Renal cortex interstitium (tissue), 11 donors: ENCODE results near the gene ATG4B. TPM values are rescaled to one million over a fixed set of nuclear protein-coding genes. Genes with fewer than 3 reads are reported as not detected.

Source experiments
- DNase-seq, 11 donors: peaks; one replicate each; pipeline ENCODE4 v3.0.0-alpha.2; 2013; ENCODE audit warnings: low read depth in 9 of 11, low spot score in 4 of 11; ENCODE audit errors: extremely low read depth in 1 of 11
- polyA plus RNA-seq, 3 donors: library from polyadenylated mRNA; unstranded; fragments of 120-200 nt; gene quantifications; one replicate each; pipeline ENCODE4 v1.2.1, GENCODE V29; 2013; ENCODE audit not compliant: insufficient read length in 3 of 3

The ATG4B gene
- polyA plus RNA-seq, 3 donors: 75.6 to 109 (median 89.2) TPM

DNA sequence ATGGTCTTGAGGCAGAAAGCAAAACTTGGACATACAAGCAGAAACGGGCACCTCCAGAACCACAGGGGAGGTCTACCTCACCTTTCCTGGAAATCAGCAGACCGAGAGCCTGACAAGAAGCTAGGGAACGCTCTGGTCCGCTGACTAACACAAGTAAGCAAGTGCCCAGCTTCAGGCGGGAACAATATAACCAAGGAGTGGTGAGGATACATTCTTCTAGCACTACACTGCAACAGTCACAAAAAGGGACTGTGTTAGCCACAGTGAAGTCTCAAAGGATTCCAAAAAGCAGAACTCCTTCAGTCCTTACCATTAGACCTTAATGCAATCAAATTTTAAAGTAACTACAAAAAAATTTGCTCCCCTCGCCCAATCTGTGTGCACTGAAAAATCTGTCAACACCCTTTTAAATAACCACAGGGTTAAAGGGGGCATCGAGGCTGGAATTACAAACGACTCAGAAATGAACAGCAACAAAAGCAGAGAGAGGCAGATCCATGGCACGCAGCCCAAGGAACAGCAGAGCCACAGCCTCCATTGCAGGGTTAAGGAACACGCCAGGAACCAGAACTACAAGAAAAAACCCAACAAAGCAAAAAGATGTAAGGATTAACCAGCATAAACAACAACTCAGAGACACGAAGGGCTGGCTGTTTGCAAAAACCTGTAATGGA is 7.6 kb upstream of the ATG4B start:
- no peak for DNase-seq

DNA sequence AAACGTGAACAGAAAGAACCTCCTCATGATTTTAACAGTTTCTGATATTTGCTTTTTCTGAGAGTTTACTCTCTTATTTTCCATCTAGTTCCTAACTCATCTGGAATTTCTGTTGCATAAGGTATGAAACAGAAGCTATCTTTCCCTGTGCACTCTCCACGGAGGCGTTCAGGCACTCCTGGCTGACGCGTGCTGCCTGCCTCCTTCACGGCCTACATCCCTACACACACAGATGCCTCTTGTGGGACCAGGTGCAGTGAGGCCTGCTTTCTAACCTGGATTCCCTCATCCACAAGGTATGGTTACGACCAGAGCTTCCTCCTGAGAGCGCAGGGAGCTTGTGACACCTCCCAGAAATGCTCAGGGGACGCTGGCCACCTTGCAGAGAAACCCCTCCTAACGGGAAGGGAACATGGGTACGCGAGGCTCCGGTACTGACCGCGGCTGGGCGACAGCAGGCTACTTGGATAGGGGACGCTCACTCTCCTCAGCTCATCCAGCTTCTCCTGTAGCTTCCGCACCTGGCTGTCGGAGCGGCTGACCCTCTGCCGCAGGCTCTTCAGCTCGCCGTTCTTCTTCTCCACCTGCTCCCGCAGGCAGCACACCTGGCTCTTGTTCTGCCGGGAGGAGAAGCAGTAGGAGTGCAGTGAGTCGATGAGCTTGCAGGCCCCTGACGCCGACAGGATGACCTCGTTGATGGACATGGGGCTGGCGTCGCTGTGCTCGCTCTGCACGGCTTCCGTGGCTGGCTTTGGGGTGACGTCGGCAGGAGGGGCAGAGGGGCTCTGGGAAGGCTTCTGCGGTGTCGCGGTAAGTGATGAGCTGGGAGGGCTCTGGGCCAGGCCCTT is 4.8 kb upstream of the ATG4B start:
- DNase-seq: no peak

DNA sequence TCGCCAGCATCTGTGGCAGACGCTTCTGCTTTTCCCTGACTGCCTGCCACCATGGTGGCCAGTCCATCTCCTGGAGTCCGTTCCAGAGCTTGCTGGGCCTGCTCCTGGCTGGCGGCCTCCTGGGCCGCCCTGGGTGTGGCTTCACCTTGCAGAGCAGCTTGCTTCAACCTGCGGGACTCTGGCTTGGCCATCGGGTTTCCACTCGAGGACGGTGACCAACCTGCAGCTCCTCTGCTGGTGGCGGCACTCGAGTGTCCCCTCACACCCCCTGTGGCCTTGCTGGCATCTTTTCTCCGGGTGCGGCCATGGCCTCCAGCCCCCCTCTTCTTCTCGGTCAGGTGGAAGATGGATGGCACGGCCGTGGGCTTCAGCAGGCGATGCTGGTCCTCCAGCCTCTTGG is 3.9 kb upstream of the ATG4B start:
- no peak for DNase-seq

DNA sequence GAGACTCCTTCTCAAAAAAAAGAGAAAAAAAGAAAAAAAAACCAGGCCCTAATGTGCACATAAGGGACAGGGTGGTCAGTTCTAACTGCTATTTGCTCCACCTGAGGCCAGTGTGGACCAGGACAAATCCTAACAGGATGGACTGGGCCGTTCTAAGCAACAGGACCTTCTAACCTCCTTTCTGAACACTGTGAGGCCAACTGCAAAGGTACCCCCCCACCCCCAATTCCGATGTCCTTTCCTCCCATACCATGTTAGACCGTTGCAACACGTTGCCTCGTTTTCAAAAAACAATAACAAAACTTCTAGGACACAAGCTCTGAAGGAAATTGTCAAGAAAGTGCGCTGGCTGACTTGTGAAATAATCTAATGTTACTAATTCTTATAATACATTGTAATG is 1.7 kb upstream of the ATG4B start:
- no peak for DNase-seq

DNA sequence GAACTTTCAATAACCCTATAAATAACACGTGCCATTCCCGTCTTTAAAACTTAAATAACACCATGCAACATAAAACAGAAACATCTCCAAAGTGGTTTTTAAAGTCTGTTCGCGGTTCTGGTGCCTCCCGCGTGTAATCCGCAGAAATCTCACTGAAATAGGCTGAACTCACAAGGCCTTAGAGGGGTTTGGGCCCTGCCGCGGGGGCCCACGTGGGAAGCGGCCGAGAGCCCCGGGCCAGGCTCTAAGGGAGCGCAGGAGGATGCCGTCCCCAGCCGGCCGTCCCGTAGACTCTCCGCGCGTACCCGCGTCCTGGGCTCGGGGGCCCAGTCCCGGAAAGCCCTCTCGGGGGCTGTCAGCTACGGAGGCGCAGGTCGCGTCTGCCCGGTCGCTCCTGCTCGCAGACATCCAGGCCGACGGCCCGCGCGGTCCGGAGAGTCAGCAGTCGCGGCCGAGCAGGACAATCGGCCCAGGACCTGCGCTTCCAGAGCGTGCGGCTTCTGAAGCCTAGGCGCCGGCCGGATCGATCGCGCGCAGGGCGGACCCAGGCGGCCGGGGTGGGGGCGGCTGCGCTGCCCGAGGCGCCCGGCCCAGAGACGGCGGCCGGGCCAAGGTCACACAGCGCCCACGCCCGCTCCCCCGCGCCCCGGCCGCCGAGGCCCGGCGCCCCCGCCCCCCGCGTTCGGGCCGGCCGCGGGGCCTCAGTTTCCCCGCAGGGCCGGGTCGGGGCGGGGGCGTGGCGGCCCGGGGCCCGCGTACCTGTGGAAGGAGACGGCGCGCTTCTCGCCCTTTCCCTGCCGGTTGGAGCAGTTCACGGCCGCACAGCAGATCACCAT is 1.1 kb upstream of the ATG4B start:
- DNase-seq: no peak

DNA sequence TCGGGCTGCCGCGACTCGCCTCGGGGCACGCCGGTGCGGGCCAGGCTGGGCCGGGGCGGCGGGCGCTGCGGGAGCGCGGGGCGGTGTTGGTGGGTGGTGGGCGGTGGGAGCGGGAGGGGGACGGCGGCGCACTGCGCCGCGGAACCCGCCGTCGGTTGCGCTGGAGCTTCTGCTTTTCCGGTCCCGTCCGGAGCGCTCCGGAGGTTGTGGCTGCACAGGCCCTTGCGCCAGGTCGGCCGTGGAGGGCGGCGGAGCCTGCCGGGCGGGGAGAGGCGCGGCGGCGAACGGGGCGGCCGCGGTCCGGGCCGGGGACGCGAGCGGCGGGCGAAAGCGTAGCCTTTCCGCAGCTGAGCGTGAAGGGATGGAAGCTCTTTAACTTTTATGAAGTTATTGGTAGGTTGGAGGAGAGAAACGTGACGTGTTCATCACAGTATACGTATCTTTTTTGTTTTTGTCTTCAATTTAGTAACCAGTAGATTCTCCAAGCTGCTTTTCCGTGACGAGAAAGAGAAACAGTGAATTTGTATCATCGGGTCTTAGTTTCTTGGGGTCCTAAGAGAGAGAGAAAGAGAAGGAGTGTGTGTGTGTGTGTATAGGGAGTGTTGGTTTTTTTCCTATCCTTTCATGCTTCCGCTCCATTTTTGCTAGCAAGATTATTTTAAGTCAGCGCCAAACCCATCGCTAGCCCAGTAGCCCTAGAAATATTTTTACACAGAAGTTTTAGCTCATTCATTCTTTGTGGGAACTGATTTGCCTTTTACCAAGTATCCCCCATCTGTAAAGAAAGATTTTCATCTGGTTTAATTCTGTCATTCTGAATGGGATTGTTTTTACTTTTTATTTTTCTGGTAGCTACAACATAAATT is 535 bp downstream of the ATG4B start:
- no peak for DNase-seq

DNA sequence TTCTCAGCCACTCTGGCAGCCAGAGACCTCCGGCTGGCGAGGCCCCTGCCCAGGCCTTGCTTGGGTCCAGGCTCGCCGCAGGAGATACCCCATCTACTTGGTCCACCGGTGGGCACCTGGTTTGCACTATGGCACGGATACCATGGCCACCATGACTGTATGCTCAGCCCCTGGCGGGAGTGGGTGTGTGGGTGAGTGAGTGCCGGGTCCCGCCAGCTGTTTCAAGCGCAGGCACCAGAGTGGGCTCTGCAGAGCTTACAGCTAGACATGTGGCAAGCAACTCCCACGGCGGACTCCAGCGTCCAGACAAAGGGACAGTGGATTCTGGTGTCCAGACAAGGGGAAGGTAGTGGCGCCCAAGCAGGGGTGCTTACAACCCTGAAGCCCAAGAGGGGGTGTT is 1.4 kb downstream of the ATG4B start:
- DNase-seq: no peak

DNA sequence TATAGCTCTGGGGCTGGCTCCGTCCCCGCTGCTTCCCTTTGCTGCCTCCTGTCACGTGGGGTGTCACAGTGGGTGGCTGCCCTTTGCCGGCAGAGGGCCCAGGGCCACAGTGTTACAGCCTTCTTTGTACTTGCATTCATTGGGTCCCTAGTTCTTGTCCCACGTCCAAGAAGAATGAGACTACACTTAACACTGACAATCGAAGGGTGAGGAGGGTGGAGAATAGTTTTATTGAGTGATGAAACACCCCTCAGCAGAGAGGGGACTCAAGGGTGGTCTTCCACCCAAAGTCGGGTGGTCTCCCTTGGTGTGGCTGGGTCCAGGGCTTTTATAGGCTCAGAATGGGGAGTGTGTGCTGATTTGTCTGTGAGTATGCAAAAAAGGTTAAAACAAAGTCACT is 1.9 kb downstream of the ATG4B start:
- no peak for DNase-seq

DNA sequence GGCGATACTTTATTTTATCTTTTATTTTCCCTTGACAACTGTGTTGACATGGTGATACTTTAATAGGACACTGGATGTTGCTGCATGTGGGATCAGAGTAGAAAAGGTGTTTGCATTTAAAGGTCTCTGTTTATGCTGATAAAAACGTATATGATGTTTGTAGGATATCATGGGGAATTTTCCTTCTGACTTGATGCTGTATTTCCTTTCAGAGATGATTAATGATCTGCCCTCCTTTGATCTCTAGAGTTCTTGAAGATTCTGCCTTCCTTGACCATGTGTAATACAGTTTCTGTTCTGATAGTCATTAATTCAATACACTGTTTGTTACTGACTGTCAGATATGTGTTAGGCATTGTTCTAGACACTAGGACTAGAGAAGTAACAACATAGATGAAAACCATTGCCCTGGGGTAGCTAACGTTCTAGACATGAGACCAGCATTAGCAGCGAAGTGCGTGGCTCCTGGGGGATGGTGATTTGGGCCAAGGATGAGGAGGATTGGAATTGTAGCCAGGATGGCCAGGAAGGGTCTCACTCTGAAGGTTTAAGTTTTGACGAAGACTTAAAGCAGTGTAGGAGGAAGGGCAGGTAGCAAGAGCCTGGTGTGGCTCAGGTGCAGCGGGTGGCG is 2.8 kb downstream of the ATG4B start:
- DNase-seq: no peak

DNA sequence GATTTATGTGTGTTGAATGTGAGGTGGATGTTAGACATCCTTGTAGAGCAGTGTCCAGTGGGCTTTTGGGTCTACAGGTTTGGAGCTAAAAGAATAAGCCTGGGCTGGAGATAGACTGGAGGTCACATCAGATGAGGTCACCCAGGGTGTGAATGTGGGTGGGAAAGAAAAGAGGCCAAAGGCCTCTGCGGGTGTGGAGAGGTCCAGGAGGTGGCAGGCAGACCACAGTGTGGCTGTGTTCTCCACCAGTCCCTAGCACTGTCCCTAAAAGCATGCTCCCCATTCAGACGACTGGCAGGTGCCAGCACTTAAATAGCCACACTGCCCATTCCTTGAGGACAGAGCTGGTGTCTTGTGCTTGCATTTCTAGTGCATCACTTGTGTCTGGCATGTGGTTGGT is 4.1 kb downstream of the ATG4B start:
- no peak for DNase-seq

DNA sequence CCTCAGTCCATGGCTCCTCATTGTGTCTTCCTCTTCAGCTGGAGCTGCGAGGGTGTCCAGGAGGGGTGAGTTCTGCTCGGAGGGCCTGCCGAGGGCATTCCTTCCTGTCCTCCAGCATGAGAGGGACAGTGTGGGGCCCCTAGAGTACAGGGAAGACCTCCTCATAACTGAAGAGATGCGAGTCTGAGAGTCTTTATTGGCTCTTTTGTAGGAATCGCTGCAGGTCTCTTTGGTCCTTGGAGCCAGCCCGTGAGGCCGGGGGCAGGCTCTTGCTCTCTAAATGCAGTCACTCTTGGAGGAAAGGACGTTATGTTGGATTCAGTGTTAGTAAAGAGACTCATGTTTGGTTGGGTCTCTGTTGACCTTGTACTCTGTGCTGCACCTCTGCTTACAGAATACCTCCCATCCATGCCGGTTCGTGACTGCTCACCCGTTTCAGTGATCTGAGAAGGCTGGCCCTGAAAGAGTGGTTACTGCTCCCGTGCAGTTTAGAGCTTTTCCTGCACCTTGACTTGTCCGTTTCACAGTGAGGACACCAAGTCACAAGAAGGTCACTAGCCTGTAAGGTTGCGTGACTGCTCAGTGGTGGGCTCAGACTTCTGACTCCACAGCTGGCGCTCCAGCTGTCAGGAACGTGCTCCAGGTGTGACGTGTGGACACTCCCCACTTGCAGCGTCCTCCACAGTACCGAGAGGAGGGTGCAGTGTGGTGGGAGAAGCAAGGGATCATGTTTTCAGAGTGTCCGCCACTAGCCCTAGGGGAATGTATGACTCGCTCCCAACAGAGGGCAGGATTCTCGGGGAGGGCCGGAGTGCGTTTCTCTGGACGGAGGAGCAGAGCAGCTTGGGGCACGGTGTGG is 7.8 kb downstream of the ATG4B start:
- DNase-seq: no peak

DNA sequence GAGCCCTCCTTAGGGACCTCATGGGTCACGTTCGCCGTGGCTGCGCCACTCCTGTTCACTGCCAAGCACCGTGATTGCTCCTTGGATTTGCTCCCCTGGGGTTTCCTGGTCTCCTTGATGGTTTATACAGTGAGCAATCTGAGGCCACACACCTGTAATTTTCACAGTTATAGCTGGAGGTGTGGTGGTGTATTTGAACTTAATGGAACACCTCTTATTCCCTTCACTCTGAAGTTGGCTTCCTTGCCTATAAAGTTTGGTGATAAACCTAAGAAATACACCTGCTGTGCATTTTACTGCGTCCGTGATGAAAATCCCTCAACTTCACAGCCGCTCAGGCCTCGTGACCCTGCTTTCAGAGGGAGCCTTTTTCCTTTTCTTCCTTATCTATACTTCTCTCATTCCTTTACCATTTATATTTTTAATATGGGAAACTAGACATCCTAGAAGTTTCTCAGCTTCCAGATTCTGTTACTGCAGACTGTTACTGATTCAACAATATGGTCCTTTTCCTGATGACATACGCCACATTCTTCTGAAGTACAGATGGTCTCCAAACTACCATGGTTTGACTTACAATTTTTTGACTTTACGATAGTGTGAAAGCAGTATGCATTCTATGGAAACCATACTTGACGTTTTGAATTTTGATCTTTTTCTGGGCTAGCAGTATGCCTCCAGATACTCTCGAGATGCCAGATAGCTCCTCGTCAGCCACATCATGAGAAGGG is 8.6 kb downstream of the ATG4B start:
- no peak for DNase-seq

DNA sequence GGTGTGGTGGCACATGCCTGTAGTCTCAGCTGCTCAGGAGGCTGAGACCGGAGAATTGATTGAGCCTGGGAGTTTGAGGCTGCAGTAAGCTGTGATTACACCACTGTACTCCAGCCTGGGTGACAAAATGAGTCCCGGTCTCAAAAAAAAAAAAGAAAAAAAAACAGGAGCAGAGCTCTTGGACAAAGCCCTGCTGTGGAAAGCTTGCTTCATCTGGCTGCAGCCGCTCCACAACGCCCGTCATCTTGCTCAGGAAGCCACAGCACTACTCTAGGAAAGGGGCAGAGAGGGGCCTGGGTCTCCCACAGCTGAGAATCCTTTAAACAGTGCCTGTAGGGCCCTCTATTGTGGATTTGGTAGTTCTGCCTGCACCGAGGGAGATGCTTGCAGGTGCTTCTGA is 11.0 kb downstream of the ATG4B start:
- DNase-seq: no peak

DNA sequence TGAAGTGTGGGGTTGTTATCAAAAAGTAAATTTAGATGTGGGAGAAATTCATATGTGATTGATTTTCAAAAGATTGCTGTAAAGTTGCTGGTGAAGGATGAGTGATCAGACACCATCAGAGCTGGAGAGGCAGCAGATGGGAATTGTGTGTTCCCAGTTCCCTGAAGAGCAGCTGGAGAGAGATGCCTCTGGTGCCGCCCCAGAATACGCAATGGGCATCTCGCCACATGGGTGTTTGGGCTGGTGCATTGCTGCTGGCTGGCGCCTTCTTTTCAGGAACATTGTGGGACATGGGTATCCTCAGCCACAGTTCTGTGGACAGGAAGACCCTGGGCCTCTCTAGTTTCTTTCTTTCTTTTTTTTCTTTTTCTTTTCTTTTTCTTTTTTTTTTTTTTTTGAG is 11.9 kb downstream of the ATG4B start:
- DNase-seq: no peak

DNA sequence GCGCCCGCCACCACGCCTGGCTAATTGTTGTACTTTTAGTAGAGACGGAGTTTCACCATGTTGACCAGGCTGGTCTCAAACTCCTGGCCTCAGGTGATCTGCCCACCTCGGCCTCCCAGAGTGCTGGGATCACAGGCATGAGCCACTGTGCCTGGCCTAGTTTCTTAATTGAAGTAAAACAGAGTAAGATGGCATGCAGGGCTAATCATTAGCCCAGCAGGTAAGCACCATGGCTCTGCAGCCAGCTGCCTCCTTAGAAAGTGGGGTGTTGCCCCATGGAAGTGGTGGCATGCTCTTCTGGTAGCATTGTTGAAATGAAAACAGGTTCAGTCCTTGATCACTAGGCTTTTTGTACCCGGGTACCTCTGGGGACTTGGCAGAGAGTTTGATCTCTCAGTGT is 12.4 kb downstream of the ATG4B start:
- DNase-seq: no peak

DNA sequence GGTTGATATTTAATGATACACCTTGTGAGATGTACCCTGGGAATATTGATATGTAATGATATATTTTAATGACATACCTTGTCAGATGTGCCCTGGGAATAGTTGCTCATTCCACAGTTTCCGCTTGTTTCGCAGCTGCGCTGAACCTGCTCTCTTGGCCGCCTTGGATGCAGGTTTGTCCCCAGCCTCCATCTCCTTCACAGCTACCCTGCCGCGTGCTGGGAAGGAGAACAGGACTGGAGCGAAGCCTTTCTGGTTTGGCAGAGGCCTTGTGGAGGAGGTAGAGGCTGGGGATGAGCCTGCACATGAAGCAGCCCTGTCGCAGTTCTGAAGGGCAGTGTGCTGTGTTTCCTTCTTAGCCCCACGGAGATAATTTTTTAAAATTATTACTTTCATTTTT is 14.6 kb downstream of the ATG4B start:
- no peak for DNase-seq

DNA sequence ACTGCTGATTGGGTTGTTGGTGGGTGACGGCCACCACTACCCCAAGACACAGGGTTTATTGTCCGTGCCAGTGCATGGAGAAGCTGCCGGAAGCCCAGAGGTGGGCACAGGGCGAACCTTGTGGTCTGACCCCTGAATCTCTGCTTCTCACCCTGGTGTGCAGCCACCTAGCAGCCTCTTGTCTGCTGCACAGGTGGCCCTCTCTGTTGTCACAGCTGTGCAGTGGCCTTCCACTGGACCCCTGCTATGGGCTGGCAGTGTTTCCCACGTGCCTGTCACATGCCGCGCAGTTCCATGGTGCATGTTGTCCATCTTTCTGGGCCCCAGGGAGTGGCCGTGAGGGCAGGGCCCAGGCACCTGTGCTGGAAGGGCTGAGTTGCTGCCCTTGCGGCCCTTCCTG is 15.2 kb downstream of the ATG4B start:
- no peak for DNase-seq
